ENCODE measurements around the gene CDK6.
"Not testable (repeated sequence)": the region's sequence is repeated elsewhere in the genome, so short reads cannot be mapped to it uniquely, and the experiment has no call there.

CDK6 gene

DNA sequence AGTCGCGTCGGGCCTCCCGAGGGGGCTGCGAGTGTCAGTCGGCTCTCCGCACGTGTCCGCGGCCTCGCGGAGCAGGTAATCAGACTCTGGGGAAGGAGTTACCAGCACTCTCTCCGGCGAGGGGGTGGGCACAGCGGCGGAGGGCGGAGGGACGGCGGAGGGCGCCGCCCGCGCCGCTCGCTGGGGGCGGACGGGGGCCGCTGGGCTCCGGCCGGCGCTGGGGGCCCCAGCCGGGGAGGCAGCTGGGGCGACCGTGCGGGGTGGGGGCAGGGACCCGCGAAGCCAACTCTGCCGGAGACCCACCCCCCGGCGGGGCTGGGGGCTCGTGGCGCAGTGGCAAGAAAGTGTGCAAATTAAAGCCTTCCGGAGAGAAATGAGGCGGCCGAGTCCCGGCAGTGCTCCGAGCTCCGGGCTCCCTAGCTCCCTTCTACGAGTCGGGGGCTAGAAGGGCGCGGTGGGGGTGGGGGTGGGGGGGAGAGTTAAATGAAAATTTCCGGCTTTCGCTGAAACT lies at the start of gene CDK6:
Gene CDK6, minus strand, starts transcription at position 85 of the 511 bp plus-strand sequence. CDS start 3,250 bp downstream, outside the sequence.
- peak; percentile 63 for DNase-seq

DNA sequence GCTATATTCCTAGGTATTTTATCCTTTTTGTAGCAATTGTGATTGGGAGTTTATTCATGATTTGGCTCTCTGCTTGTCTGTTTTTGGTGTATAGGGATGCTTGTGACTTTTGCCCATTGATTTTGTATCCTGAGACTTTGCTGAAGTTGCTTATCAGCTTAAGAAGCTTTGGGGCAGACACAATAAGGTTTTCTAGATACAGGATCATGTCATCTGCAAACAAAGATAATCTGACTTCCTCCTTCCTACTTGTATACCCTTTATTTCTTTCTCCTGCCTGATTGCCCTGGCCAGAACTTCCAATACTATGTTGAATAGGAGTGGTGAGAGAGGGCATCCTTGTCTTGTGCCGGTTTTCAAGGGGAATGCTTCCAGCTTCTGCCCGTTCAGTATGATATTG lies 49.7 kb upstream of the CDK6 start:
- DNase-seq = not testable (repeated sequence)

DNA sequence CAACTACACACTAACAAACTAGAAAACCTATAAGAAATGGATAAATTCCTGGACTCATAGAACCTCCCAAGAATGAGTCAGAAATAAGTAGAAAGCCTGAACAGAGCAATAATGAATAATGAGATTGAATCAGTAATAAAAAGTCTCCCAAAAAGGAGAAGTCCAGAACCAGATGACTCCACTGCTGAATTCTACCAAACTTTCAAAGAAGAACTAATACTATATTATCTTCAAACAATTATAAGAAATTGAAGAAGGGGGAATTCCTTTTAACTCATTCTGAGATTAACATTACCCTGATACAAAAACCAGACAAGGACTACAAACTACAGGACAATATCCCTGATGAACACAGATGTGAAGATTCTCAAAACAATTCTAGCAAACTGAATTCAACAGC lies 47.8 kb upstream of the CDK6 start:
- no peak for DNase-seq

DNA sequence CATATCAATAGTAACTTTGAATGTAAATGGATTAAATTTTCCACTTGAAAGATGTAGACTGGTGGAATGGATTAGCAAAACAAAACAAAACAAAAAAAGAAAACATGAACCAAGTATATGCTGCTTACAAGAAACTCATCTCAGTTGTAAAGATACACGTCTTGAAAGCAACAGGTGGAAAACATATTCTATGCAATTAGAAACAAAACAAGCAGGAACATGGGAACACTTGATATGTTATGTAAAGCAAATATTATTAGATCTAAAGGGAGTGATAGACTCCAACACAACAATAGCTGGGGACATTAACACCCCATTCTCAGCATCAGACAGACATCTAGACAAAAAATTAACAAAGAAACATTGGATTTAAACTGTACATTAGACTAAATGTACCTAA lies 46.4 kb upstream of the CDK6 start:
- no peak for DNase-seq

DNA sequence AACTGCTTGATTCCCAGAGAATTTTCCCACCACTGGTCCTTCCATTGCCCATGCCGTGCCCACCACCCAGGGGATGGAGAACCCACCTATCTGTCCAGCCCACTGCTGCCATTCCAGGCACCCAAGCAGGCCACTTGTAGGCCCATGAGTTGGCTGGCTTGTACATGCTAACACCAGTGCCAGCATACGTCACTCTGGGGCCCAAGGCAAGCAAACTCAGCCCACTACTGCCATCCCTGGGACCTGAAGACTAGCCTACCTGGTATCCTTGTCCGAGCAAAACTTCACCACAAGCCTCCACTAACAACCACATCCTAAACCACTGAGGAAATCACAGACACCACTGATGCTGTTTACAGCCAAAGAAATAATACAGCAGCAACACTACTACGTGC lies 44.7 kb upstream of the CDK6 start:
- no peak for DNase-seq

DNA sequence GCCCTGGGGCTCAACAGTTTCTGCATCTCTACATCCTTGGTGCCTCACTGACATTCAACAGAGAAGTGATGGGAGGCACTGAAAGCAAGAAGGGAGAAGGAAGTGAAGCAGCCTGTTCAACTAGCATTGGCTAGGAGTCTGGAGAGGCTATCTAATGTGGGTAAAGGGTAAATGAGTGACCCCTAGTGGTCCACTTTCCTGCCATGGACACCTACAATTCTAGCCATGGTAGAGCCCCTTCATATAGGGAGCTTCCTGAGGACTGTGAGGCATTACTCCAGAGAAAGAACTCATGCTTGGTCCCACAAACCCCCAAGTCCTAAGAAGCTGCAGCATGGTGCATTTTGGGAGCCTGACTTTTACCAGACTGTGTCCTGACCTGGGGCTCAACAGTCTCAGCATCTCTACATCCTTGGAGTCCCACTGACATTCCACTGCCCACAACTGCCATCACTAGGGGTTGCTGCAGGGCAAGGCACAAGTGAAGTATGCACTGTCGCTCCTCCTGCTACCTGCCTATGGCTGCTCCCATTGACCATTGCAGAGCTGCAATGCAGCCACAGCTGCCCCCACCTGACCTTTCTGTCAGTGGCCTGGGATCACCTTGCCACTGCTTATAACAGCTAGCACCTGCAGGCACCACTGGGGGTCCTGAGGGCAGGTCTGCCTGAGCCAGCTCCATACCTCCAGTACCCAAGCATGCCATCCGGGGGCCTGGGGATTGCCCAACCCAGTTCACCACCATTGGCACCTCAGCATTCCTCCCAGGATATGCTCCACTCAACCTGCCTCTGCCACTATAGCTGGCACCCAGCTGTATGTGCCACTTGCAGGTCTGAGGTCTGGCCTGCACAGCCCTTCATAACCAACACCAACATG lies 44.1 kb upstream of the CDK6 start:
- no peak for DNase-seq

DNA sequence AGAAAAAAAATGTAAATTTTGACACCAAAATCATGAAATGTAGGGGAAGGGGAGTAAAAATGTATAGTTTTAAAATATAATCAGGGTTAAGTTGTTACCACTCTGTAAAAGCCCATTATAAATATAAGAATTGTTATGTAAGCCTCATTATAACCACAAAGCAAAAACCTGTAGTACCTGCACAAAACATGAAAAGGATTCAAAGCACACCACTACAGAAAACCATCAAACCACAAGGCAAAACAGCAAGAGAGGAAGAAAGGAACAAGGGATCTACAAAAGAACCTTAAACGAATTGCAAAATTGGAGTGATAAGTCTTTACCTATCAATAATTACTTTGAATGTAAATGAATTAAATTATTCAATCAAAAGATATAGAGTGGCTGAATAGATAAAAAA lies 41.0 kb upstream of the CDK6 start:
- DNase-seq = no peak

DNA sequence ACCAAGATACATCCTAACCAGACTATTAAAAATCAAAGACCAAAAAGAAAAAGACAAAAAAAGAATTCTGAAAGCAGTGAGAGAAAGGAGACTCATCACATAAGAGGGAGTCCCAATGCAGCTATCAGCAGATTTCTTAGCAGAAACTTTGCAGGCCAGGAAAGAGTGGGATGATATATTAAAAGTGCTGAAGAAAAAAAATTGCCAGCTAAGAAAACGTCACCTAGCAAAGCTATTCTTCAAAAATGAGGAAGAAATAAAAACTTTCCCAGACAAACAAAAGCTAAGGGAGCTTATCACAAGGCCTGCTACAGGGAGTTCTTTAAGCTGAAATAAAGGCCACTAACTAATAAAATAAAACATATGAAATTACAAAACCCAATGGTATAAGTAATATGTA lies 40.5 kb upstream of the CDK6 start:
- DNase-seq = no peak

DNA sequence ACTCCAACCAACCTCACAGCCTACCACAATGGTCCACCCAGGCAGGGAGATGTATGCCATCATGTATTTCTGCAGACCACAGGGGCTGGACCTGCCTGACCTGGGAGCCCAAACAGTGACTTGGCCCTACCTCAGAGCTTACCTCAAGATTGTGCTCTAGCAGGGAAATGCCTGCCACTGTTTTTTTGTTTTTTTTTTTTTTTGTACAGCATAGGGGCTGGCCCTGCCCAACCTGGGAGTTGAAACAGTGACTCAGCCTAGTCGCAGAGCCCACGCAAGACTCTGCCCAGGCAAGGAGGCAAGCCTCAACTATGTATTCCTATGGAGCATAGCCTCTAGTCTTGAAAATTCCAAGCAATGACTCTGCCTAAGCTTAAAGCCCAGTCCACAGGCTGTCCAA lies 39.3 kb upstream of the CDK6 start:
- DNase-seq = no peak

DNA sequence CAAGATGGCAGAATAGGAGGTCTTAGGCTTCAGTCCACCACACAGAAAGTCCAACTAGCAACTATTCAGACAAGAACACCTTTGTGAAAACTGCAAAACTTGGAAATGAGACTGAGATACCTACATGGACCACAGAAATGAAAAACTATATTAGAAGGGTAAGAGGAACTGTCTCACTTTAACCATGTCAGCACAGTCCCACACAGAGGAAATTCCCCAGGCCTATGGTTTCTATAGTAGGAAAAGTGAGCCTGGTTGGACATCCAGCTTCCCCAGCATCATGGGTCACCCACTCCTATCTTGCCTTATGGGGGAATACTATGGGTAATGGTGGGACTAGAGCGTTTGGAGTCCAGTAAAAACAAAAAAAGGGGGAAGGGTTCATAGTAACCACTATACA lies 38.8 kb upstream of the CDK6 start:
- no peak for DNase-seq

DNA sequence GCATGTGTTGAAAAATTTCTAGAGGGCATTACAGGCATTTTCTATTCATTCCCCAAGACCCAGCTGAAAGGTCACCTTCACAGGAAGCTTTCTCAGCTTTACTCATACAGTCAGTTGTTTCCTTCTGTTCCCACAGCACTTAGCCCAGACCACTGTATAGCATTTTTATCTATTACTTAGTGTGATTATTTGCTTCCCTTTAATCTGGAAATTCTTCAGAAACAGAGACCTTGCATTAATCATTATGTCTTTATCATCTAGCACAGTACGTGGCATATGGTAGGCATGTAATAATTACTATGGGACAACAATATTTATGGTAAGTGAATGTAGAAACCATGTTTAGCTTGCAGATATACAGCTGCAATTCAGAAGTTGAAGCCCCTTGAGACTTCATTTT lies 38.2 kb upstream of the CDK6 start:
- DNase-seq = no peak

DNA sequence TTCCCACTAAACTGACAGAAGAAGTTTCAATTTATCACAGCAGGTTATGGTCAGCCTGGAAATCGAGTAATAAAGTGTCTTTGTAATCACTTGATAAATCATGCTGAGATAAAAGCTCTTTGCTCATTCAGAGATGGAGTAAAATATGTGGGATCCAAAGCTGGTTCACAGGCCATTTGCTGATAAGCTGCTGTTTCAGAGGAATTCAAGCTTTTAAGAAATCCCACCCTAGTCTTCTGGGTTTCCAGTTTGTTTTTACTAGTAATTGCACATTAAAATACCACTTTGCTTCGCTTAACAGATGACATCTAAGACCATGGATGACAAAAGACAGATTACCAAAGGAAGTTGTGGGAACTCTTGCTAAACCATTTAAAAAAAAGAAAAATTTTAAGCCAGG lies 37.4 kb upstream of the CDK6 start:
- DNase-seq = no peak

DNA sequence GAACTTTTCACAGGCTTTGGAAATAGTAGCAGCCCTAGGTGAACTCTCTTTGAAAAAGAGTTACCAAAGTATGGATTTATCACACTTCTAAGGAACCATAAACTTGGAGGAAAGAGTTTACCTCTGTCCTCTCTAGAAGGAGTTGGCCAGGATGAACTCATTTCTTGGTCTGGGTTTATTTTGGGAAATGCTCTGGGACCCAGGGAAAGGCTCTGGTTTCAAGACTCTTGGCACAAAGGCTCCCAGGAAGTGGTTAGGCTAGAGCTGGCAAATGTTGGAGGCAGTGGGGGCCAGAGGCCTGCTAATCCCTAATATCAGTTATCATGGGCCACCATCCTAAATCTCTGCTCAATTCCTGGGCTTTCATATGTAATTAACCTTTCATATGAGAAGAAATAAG lies 36.3 kb upstream of the CDK6 start:
- DNase-seq = no peak

DNA sequence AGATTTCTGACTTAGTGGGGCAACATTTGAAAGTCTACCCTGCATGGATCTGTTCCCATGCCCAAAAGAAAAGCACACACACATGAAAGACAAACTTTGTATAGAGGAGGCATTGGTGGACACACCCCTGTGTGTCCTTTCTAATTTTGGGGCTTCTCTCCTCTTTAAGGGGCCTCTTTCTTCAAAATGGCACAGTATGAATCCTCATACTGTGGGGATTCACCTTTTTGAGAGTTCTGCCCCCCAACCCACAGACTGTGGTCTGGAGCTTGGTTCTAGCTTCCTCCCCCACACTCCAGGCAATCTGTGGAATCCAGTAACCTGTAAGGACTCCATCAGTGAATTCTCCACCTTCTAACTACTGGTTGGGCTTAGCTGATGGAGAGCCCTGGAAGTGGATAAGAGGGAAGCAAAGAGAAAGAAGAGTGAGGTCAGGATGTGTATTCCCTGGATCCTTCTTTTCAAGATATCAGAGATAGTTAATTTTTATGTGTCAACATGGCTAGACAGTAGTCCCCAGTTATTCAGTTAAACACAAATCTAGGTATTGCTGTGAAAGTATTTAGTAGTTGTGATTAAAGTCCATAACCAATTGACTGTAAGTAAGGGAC lies 32.4 kb upstream of the CDK6 start:
- DNase-seq = no peak

DNA sequence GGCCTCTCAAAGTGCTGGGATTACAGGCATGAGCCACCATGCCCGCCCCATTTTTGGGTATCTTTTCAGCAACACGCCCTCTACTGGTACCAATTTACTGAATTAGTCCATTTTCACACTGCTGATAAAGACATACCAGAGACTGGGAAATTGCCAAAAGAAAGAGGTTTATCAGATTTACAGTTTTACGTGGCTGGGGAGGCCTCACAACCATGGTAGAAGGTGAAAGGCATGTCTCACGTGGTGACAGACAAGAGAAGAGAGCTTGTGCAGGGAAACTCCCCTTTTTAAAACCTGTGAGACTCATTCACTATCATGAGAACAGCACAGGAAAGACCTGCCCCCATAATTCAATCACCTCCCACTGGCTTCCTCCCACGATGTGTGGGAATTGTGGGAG lies 27.8 kb upstream of the CDK6 start:
- not testable (repeated sequence) for DNase-seq

DNA sequence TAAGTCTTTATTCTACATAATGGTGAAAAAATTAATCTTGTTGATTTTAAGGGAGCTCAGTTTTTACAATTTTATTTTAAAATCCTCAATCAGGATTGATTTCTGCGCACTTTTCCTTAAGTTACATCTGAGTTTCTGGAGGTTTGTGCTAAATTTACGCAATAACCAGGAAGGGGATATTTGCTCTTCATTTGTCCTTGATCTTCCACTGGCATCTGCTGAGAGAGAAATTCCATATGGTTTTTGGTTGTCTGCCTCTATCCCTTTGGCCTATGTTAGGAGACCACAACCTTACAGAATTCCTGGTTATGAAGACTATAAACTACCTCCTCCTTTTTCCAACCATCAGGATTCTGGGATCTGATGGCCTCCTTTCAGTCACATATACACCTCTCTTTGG lies 20.1 kb upstream of the CDK6 start:
- no peak for DNase-seq

DNA sequence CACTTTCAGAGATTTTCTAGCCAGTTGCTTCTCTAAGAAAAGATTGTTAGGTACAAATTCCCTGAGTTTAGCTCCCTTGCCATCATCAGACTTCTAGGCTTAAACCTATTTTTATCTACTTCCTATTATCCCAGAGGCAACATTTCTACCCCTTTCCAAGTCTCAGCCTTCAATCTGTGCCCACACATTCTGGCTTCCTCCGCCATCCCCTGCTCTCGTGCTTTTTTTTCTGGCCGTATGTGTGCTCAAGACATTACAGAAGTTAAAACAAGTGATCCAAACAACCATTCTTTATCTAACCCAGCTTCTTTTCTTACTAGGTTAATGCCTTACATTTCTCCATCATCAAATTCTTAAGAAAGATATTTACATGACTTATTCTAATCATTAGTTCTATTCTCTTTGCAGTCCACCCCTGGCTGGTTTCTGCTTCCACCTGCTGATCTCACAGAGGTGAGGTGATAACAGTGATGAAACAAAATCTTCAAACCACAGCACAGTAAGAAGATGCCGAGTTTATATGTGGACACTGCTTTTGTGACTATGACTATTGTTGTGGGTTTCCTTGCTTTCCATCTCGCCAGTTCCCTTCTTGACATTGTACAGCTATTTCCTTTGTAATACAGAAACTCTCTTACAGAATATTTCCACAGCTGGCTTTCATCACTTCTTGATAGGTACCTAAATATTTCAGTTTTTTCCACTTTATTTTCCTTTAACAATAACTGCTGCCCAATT lies 18.3 kb upstream of the CDK6 start:
- no peak for DNase-seq

DNA sequence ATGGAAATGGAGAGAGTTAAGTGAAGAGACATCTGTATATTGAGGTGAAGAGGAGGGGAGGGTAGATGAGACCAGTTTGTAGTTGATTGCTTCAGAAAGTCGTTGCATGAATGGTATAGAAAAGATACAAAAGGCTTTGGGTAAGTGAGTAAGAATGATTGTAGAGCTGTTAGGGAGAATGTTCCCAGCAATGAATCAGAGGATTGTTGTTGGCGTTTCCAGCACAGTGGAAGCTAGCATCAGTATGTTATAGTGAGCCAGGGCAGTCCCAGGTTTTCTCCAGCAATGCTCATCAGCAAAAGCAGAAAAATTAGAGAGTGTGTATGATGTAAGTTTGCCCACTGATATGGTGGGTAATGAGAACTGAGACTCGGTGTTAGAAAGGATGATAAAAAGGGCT lies 15.4 kb upstream of the CDK6 start:
- no peak for DNase-seq

DNA sequence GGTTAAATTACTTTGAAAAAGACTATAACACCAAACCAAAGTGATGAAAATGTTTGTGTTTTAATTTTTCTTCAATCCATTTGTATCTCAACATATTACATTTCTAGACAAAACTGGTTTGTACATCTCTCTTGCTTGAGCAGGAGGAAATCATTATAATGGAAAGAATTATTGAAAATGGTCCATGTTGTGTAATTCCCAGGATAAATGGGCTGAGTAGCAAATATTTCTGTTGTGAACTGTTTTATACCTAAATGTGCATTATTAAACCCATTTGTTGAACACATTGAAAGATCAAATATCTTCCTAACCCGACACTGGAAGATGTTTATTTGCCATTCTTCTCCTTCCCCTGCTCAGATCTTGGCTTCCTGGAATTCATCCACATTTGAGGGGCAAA lies 14.1 kb upstream of the CDK6 start:
- DNase-seq = no peak

DNA sequence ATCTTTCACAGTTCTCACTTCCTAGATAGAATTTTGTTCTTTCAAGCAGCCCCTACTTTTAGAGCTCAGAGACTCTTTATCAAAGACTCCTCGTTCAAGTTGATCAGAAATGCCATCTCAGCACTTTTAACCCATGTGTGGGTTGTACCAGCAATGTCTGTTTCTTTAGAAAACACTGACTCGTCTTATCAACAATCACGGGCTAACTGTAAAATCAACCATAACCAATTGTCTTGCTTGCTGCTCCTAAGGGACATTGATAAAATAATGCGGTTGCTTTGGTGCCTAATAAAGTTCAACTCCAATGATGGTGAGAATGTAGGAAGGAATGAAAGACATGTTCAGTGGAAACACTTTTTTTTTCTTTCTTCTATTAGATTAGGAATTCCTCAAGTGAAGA lies 12.9 kb upstream of the CDK6 start:
- no peak for DNase-seq

DNA sequence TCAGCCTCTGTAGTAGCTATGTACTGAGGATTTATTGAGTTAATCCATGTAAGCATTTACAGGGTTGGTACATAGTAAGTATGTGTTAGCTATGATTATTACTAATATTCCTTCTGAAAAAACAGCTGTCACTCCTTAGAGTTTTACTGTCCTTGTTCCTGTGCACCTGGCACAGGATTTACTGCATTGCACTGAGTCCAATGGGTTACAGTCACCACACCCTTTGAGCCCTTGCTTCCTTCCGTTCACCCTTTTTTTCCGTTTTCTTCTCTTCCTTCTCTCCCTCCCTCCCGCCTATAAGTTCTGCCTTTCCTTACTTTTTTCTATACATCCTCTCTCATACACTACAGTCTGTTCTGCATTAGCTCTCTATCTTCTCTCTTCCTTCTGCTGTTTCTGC lies 12.5 kb upstream of the CDK6 start:
- DNase-seq = no peak

DNA sequence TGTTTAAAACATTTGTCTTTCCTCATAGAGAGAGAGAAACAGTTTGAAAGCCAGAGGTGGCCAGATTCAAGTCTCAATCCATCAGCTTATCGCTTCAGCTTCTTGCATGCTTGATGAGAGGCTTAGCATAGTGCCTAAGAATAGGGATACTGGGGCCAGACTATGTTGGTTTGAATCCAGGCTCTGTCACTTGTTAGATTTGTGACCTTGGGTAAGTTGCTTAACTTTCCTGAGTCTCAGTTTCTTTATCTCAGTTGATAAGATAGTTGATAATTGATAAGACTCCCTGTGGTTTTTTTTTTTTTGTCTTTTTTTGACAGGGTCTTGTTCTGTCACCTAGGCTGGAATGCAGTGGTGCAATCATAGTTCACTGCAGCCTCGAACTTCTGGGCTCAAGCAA lies 12.1 kb upstream of the CDK6 start:
- DNase-seq = no peak

DNA sequence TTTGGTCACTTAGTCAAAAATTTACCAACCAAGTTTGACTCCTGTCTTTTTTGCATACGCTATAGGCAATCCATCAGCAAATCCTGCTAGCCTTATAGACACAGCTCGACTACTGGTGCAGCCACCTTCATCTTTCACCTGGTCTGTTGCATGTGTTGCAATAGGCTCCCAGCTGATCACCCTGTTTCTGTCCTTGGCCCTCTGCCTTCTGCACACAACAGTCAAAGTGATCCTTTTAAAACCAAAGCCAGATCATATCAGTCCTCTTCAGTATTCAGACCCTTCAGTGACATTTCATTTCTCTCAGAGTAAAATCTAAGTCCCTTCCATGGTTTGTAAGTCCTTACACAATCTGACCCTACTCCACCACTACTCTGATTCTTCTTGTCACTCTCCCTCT lies 10.9 kb upstream of the CDK6 start:
- no peak for DNase-seq

DNA sequence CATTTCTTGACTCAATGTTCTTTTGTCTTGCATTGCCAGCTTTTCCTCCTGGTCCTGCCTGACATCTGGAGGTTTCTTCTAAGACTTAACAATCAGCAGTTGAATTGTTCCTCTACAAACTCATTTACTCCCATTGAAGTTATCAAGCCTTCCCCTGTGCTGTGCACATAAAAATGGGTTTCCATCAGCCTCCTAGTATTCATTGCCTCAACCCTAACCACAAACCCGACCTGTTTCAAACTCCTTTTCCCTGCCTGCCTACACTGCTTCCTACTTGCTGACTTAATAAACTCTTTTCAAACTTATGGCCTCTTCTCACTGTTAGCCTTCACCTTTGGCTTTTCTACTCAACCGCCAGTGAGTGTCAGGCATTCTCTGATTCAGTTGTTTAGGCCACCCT lies 9.4 kb upstream of the CDK6 start:
- no peak for DNase-seq

Measured in activated CD4-positive, alpha-beta T cell treated with anti-CD3 and anti-CD28 coated beads, Interleukin-2, amount 50 U/mL, for 1 hour (primary cell).